OCI-LY3 (cell line): Measurements from ENCODE around the gene EEF1AKMT3.

Experiments
- H2AFZ ChIP-seq: fragments of 200-600, 300-600 bp; shearing (Covaris generic); 2 replicates; pipeline ENCODE4 v1.6.0; 2014; ENCODE audit warnings: antibody characterized with exemption, low read depth, low read length
- H3K27ac ChIP-seq: fragments of 200-600, 300-600 bp; sonication (generic); 2 replicates; pipeline ENCODE4 v1.5.1; 2014; ENCODE audit warnings: mild to moderate bottlenecking, low read length, moderate library complexity, mixed read lengths
- H3K27me3 ChIP-seq: fragments of 200-600, 300-600 bp; sonication (generic); 2 replicates; pipeline ENCODE4 v1.6.1; 2014; ENCODE audit warnings: low read depth, low read length, mixed read lengths
- H3K36me3 ChIP-seq: fragments of 200-600, 300-600 bp; sonication (generic); replicated peaks from 2 replicates; pipeline ENCODE3; 2014; ENCODE audit warnings: low read depth, low read length, mixed read lengths
- H3K4me1 ChIP-seq: fragments of 300-600, 200-600 bp; sonication (generic); 2 replicates; pipeline ENCODE4 v1.6.1; 2014; ENCODE audit warnings: low read length, mixed read lengths
- H3K4me2 ChIP-seq: fragments of 200-600, 300-600 bp; sonication (generic); 2 replicates; pipeline ENCODE4 v1.6.1; 2014; ENCODE audit warnings: low read length, mixed read lengths
- H3K4me3 ChIP-seq: fragments of 300-600, 200-600 bp; sonication (generic); 2 replicates; pipeline ENCODE4 v1.5.1; 2014; ENCODE audit warnings: antibody characterized with exemption, mild to moderate bottlenecking, low read length, moderate library complexity
- H3K79me2 ChIP-seq: fragments of 300-600, 200-600 bp; shearing (Covaris generic); 2 replicates; pipeline ENCODE4 v1.6.1; 2014; ENCODE audit warnings: mild to moderate bottlenecking, low read length, mixed read lengths
- H3K9ac ChIP-seq: fragments of 300-600, 200-600 bp; shearing (Covaris generic); 2 replicates; pipeline ENCODE4 v1.6.0; 2014; ENCODE audit warnings: mild to moderate bottlenecking, low read length, moderate library complexity
- H3K9me3 ChIP-seq: fragments of 200-600, 300-600 bp; shearing (Covaris generic); 2 replicates; pipeline ENCODE4 v1.6.1; 2014; ENCODE audit warnings: low read length, mixed read lengths; ENCODE audit not compliant: insufficient read depth
- H4K20me1 ChIP-seq: fragments of 200-600, 300-600 bp; sonication (generic); 2 replicates; pipeline ENCODE4 v1.6.1; 2016; ENCODE audit warnings: low read length, mixed read lengths; ENCODE audit not compliant: insufficient read depth
- EZH2phosphoT487 ChIP-seq: fragments of 200-600 bp; shearing (Covaris generic); IDR thresholded peaks from 2 replicates; pipeline ENCODE4 v1.6.1; 2018; ENCODE audit warnings: antibody characterized with exemption, mixed run types, low read depth
- TF ChIP-seq, protein P1 (sequence below): fragments of 200-600, 300-600 bp; sonication (generic); IDR thresholded peaks from 2 replicates; pipeline ENCODE4 v1.5.1; 2014; ENCODE audit warnings: antibody characterized with exemption, low read length, low read depth

Gene EEF1AKMT3

DNA sequence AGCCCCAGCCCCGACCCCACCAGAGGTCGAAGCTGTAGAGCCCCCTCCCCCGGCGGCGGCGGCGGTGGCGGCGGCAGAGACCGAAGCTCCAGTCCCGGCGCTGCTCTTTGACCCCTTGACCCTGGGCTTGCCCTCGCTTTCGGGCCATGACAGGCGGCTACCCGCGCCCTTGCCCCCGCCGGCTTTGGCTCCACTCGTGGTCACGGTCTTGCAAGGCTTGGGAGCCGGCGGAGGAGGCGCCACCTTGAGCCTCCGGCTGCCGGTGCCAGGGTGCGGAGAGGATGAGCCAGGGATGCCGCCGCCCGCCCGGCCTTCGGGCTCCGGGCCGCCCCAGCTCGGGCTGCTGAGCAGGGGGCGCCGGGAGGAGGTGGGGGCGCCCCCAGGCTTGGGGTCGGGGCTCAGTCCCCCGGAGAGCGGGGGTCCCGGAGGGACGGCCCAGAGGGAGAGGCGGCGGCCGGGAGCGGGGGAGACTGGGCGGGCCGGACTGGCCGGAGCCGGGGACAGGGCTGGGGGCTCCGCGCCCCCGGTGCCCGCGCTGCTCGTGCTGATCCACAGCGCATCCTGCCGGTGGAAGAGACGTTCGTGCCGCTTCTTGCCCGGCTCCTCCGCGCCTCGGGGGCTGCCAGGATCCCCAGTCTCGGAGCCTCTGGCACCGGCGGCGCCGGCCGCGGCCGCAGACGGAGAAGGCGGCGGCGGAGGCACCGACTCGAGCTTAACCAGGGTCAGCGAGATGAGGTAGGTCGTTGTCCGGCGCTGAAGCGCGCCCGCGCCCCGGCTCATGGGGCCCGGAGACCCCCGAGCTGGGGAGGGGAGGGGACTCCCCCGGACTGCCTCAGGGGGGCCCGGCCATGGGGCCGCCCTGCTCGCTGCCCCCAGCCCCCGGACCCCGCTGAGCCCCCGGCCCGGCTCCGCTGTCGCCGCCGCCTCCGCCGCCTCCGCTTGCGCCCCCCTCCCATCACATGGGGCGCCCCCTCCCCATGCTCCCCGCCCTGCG is 34.6 kb upstream of the EEF1AKMT3 start:
- no peaks in the 10 kb centered on the region for H3K9me3 ChIP-seq
- no peak overlapping the region for H3K4me3 ChIP-seq
- no peak overlapping the region for H3K27ac ChIP-seq
- H3K27me3 ChIP-seq, result no peaks in the 10 kb centered on the region
- peaks cover 15% of the 10 kb centered on the region for H3K4me1 ChIP-seq
- H3K36me3 ChIP-seq, result no peaks in the 10 kb centered on the region
- H3K9ac ChIP-seq, result no peak overlapping the region
- no peak overlapping the region for H3K4me2 ChIP-seq
- no peaks in the 10 kb centered on the region for H4K20me1 ChIP-seq
- peaks cover 13% of the 10 kb centered on the region; the same call in 1 of the 2 replicates for H3K79me2 ChIP-seq
- H2AFZ ChIP-seq, result no peak overlapping the region
- TF ChIP-seq, protein P1, sequence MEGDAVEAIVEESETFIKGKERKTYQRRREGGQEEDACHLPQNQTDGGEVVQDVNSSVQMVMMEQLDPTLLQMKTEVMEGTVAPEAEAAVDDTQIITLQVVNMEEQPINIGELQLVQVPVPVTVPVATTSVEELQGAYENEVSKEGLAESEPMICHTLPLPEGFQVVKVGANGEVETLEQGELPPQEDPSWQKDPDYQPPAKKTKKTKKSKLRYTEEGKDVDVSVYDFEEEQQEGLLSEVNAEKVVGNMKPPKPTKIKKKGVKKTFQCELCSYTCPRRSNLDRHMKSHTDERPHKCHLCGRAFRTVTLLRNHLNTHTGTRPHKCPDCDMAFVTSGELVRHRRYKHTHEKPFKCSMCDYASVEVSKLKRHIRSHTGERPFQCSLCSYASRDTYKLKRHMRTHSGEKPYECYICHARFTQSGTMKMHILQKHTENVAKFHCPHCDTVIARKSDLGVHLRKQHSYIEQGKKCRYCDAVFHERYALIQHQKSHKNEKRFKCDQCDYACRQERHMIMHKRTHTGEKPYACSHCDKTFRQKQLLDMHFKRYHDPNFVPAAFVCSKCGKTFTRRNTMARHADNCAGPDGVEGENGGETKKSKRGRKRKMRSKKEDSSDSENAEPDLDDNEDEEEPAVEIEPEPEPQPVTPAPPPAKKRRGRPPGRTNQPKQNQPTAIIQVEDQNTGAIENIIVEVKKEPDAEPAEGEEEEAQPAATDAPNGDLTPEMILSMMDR, result no peak
- no peak for TF ChIP-seq EZH2phosphoT487

DNA sequence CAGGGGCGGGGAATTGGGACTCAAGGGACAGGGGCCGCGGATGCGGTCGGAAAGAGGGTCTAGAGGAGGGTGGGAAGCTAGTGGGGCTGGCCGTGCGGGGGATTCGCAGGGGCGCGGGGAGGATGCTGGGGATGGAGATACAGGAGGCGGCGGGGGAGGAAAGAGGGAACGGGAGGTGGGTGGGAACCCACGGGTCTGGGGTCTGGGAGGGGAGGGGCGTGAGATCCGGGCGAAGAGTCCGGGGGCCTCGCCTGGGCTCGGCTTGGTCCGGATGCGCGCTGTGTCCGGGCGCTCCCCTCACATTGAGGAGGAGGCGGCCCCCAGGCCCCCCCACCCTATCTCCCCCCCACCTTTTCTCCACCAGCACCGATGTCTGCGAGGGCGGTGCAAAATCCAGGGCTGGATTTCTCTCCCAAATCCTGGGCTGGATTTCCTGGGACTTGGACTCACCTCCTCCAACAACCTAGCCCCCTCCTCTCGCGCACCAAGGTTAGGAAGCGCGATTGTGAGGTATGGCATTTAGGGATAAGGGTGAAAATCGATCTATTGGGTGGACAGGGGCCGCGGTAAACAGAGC is 33.7 kb upstream of the EEF1AKMT3 start, which contains the start of gene AGAP2:
TSS of gene AGAP2 (minus strand) at position 82 of the 577 bp plus-strand sequence. CDS start 496 bp downstream, outside the sequence.
- TF ChIP-seq, protein P1, result no peak
- TF ChIP-seq EZH2phosphoT487, result no peak
- H3K79me2 ChIP-seq, result peaks cover 13% of the 10 kb centered on the region; the same call in 1 of the 2 replicates
- no peaks in the 10 kb centered on the region for H3K9me3 ChIP-seq
- H3K27ac ChIP-seq, result no peak within 1 kb of the TSS
- no peak within 1 kb of the TSS for H3K4me2 ChIP-seq
- H3K9ac ChIP-seq, result no peak within 1 kb of the TSS
- H2AFZ ChIP-seq, result no peak within 1 kb of the TSS
- H3K36me3 ChIP-seq, result no peaks in the 10 kb centered on the region
- no peaks in the 10 kb centered on the region for H3K27me3 ChIP-seq
- no peak within 1 kb of the TSS for H3K4me3 ChIP-seq
- peaks cover 16% of the 10 kb centered on the region for H3K4me1 ChIP-seq
- H4K20me1 ChIP-seq, result no peaks in the 10 kb centered on the region

DNA sequence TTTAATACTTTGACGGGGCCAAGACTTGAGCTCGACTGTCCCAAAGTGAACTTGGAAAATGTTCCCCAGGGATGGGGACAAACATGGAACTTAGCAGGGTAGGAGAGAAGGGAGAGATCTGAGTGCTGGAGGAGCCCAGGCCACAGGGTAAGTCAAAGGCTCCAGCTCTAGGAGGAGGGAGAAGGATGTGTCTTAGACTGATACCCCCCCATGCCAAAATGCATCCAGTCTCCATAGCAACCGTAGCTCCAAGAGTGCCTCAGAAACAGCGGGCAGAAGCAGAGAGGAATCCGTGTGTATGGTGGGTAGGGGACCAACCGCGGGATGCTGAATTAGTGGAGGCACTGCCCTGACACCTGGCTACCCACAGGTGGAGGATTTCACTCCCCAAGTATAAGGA is 33.0 kb upstream of the EEF1AKMT3 start:
- H3K27me3 ChIP-seq, result no peaks in the 10 kb centered on the region
- H3K79me2 ChIP-seq, result peaks cover 13% of the 10 kb centered on the region; the same call in 1 of the 2 replicates
- H3K4me1 ChIP-seq, result peaks cover 22% of the 10 kb centered on the region
- no peak overlapping the region for H3K9ac ChIP-seq
- H2AFZ ChIP-seq, result no peak overlapping the region
- H4K20me1 ChIP-seq, result no peaks in the 10 kb centered on the region
- H3K27ac ChIP-seq, result no peak overlapping the region
- H3K4me2 ChIP-seq, result no peak overlapping the region
- no peak for TF ChIP-seq EZH2phosphoT487
- TF ChIP-seq, protein P1, result no peak
- H3K4me3 ChIP-seq, result no peak overlapping the region
- no peaks in the 10 kb centered on the region for H3K9me3 ChIP-seq
- no peaks in the 10 kb centered on the region for H3K36me3 ChIP-seq

DNA sequence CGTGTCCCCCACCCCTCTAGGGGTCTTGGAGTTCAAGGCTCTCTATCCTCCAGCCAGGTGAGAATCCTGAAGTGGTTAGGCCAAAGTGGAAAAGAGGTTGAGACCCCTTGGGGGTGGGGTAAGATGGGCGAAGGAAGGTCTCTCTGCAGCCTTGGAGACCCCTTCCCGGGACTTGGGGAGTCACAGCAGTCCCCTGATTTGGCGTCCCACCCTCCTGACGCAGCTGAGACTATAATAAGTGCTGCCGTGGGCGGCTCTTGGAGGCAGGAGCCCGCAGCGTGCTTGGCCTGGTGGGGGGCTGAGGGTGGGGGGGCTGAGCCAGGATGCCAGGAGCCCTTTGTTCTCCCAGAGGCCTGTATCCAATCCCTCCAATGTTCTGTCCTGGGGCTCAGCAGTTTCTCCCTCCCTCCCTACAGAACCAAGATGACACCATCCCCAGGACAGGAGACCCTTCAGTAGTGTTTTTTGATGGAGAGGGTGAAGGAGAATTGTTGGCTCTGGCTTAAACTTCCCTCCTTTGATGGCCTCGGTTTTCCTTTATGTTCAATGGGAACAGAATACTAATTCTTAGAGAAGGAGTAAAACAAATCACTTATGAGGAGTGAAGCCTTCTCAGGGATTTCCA is 32.4 kb upstream of the EEF1AKMT3 start:
- Histone ChIP-seq H3K79me2 (peaks cover 14% of the 10 kb centered on the region), H4K20me1 (no peaks in the 10 kb centered on the region)

More for the DNA sequence above, 32.4 kb upstream of the EEF1AKMT3 start:
- Histone ChIP-seq H2AFZ (no peak overlapping the region), H3K4me1 (peaks cover 22% of the 10 kb centered on the region), H3K27me3 (no peaks in the 10 kb centered on the region), H3K9me3 (no peaks in the 10 kb centered on the region), H3K36me3 (no peaks in the 10 kb centered on the region), H3K4me3 (no peak overlapping the region), H3K4me2 (no peak overlapping the region), H3K27ac (no peak overlapping the region), H3K9ac (no peak overlapping the region)
- TF ChIP-seq, protein P1, result no peak
- no peak for TF ChIP-seq EZH2phosphoT487
